ENCODE measurements around the gene KLK12.

GRCh38 chr19:51024924-51025323 is 9.9 kb downstream of the KLK12 start:
- TF ChIP-seq CTCF (IDR thresholded peaks at IDR 0.05) (no peak), POLR2A (IDR thresholded peaks at IDR 0.05) (no peak)

Measured in body of pancreas (tissue), 4 donors.